ENCODE data around the gene DCDC1.

The DCDC1 gene

GRCh38 chr11:31214372-31214771 lies 155.2 kb downstream of the DCDC1 start:
- no peak for TF ChIP-seq CTCF (IDR thresholded peaks at IDR 0.05; ENCODE audit: control insufficient read depth, insufficient read depth, low read depth, low read length, missing control alignments)
- no peak for DNase-seq (ENCODE audit: low read depth)
- no peak overlapping the region for H3K4me3 ChIP-seq (ENCODE audit: control insufficient read depth, low read depth, low read length)

DNA sequence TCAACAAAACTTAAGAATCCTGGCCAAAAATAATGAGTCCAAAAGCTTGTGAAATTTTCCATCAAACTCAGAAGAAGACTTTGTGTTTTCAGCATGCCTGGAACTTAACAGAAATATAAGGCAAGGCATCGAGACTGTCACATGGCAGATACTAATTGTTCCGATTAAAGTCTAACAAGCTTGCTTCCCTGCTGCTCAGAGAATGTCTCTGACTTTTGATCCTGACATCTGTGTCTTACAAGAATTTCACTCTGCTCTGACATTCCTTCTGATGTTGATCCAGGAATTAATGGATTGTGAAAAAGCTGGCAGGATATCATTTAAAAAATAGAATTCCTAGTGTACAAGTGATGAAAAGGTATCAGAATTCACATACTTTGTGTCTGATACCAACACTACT lies 170.2 kb downstream of the DCDC1 start:
- no peak for DNase-seq (ENCODE audit: low read depth)
- no peak for TF ChIP-seq CTCF (IDR thresholded peaks at IDR 0.05; ENCODE audit: control insufficient read depth, insufficient read depth, low read depth, low read length, missing control alignments)
- no peak overlapping the region for H3K4me3 ChIP-seq (ENCODE audit: control insufficient read depth, low read depth, low read length)

DNA sequence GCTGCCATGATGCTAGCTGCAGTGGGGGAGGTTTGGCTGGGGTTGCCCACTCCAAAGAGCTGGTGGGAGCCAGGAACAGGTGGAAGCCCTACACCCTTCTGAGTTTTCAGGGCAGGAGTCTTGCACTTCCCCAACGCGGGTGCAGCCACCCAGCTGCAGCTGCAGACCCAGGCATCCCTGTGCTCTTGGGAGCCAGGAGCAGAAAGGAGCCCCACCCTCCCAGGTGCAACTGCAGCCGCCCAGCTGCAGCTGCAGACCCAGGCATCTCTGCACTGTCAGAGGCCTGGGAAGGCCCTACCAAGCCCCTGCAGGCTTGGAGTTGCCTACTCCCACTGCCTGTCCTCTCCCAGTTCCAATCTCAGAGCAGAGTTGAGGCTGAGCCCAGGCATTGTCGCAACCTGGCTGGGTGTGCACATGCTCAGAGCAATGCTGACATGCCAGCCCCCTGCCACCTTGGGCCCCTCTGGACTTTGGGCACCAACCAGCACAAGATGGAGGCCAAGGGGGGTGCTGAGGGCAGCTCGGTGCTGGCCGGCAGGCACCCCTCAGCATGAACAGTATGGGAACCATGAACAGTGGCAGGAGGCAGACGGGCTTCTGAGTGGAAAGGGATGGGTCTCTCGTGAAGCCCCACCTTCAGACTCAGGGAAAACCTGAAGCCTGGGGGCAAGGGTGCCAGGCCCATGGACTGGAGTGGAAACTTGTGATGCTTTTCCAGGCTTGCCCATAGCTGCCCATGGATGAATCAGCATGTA lies 195.4 kb downstream of the DCDC1 start:
- no peak overlapping the region for H3K4me3 ChIP-seq (ENCODE audit: control insufficient read depth, low read depth, low read length)
- no peak for TF ChIP-seq CTCF (IDR thresholded peaks at IDR 0.05; ENCODE audit: control insufficient read depth, insufficient read depth, low read depth, low read length, missing control alignments)
- DNase-seq (ENCODE audit: low read depth), result no peak

DNA sequence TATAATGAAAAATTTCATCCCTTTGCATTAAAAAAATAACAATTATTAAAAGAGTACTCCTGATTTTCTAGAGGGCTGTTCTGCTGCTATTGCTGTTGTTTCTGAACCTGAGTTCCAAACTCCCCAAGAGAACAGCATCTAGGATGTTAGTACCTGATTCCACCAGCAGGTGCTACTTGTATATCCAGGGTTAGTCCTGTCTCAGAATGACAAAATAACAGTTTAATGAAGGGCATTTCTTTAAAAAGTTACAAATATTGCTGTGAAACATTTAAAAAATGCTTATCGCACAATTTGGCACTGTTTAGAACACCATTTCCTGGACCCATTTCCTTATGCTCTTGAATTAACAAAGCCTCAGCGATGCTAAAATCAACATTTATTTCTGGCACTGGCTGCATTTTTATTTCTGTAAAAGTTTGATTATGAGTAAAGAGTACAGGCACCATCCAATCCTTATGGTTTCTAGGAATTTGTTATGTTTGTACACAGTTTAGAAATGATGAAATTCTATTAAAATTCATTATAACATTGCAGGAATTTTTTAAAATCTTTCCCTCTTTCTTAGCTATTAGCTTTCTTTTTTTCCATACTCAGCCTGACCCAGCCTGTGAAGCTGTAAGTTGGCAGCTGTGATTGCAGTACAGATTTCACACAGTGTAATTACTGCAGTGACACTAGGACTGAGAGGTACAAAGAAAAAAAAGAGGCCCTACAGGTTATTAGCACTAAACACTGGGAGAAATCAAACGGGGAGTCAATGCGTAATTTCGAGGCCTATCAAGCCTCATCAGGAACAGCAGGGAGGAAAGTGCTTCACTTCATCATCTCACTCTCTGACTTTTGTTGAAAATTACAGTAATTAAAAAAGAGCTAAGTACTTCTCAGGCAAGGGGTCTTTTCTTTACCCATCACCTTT lies 208.8 kb downstream of the DCDC1 start:
- TF ChIP-seq CTCF (IDR thresholded peaks at IDR 0.05; ENCODE audit: control insufficient read depth, insufficient read depth, low read depth, low read length, missing control alignments), result no peak
- no peak overlapping the region for H3K4me3 ChIP-seq (ENCODE audit: control insufficient read depth, low read depth, low read length)
- no peak for DNase-seq (ENCODE audit: low read depth)

- no peak overlapping the region for H3K4me3 ChIP-seq (ENCODE audit: control insufficient read depth, low read depth, low read length)
- no peak for TF ChIP-seq CTCF (IDR thresholded peaks at IDR 0.05; ENCODE audit: control insufficient read depth, insufficient read depth, low read depth, low read length, missing control alignments)
- DNase-seq (ENCODE audit: low read depth), result no peak
Measured at GRCh38 chr11:31150841-31151240, 218.7 kb downstream of the DCDC1 start.

- no peak for TF ChIP-seq CTCF (IDR thresholded peaks at IDR 0.05; ENCODE audit: control insufficient read depth, insufficient read depth, low read depth, low read length, missing control alignments)
- DNase-seq (ENCODE audit: low read depth), result no peak
- no peak overlapping the region for H3K4me3 ChIP-seq (ENCODE audit: control insufficient read depth, low read depth, low read length)
Measured at GRCh38 chr11:31150011-31150410, 219.5 kb downstream of the DCDC1 start.
